CD4-positive, alpha-beta T cell (primary cell): ENCODE data around the gene ICAM3. TPM values are rescaled to one million over a fixed set of nuclear protein-coding genes. Genes with fewer than 3 reads are reported as not detected.

Experiments used
- ATAC-seq: fragments of 200-7000 bp; cut with Tn5 transposase; one replicate; pipeline ENCODE4 v1.10.0; 2022; ENCODE audit warnings: mild to moderate bottlenecking; ENCODE audit not compliant: poor library complexity
- CTCF ChIA-PET: fragments of 350-600 bp; sonication (Branson Sonifier 250); formaldehyde crosslinking; loops from one replicate; lab custom pipeline; 2021; ENCODE audit warnings: antibody characterized with exemption, inconsistent platforms; lab: Charles Lee
- POLR2A ChIA-PET: fragments of 350-600 bp; sonication (Branson Sonifier 250); formaldehyde crosslinking; loops from one replicate; lab custom pipeline; 2021; ENCODE audit warnings: antibody characterized with exemption, inconsistent platforms; lab: Charles Lee
- DNase-seq, 14 experiments: peaks; one replicate each; pipeline ENCODE4 v3.0.0-alpha.2; 2013 to 2020; ENCODE audit warnings: mixed read lengths in 2 of 14
- H3K27ac ChIP-seq, 2 donors: one replicate each; pipeline versions ENCODE4 v1.5.1 to v1.7.0; 2013; ENCODE audit warnings: low read length in 2 of 2, low read depth in 1 of 2, mild to moderate bottlenecking in 1 of 2
- H3K27me3 ChIP-seq, 2 experiments: 1 replicate in 1 of 2; 2 replicates in 1 of 2; pipeline versions ENCODE4 v1.6.1 to v1.7.0; 2013; ENCODE audit warnings: low read length in 2 of 2, control low read depth in 1 of 2, mild to moderate bottlenecking in 1 of 2, moderate library complexity in 1 of 2; ENCODE audit not compliant: insufficient read depth in 2 of 2, control insufficient read depth in 1 of 2
- H3K36me3 ChIP-seq: one replicate; pipeline ENCODE4 v1.6.1; 2013; ENCODE audit warnings: low read length, control low read depth; ENCODE audit not compliant: insufficient read depth
- H3K4me1 ChIP-seq: one replicate; pipeline ENCODE4 v1.6.1; 2013; ENCODE audit warnings: low read length, control low read depth; ENCODE audit not compliant: insufficient read depth
- H3K4me3 ChIP-seq: one replicate; pipeline ENCODE4 v1.5.1; 2013; ENCODE audit warnings: mild to moderate bottlenecking, low read length, moderate library complexity
- H3K9me3 ChIP-seq, 2 experiments: 1 replicate in 1 of 2; 2 replicates in 1 of 2; pipeline versions ENCODE4 v1.6.1 to v1.7.0; 2013; ENCODE audit warnings: low read length in 2 of 2, mild to moderate bottlenecking in 2 of 2, control low read depth in 1 of 2, moderate library complexity in 1 of 2; ENCODE audit not compliant: control insufficient read depth in 1 of 2, insufficient read depth in 1 of 2
- H3K27ac Mint-ChIP-seq: one replicate; pipeline ENCODE4 v1.8.0; 2020; ENCODE audit warnings: mixed read lengths
- H3K27me3 Mint-ChIP-seq: one replicate; pipeline ENCODE4 v1.8.0; 2021; ENCODE audit warnings: mixed read lengths
- H3K36me3 Mint-ChIP-seq: one replicate; pipeline ENCODE4 v1.8.0; 2021; ENCODE audit warnings: low read depth, mixed read lengths
- H3K4me1 Mint-ChIP-seq: one replicate; pipeline ENCODE4 v1.8.0; 2021; ENCODE audit warnings: low read depth, mixed read lengths
- H3K4me3 Mint-ChIP-seq: one replicate; pipeline ENCODE4 v1.8.0; 2020; ENCODE audit warnings: mild to moderate bottlenecking, mixed read lengths
- H3K9me3 Mint-ChIP-seq: one replicate; pipeline ENCODE4 v1.8.0; 2020; ENCODE audit warnings: mixed read lengths
- intact Hi-C, 2 experiments: fragments of 100-400 bp; cut with DNase I in 1 of 2; cut with micrococcal nuclease in 1 of 2; formaldehyde crosslinking; loops; one replicate each; pipeline versions ENCODE4 v1.15.1 to v1.9.0; 2023 to 2025; cut with DNase I, micrococcal nuclease
- total RNA-seq, 174 experiments: library from RNA in 2 of 174; stranded (reverse) in 2 of 174; gene quantifications; one replicate each; pipeline ENCODE4 v1.2.3 and lab custom pipeline; 2021 to 2026
- TF ChIP-seq, protein P1 (sequence below): fragments of 200-600 bp; IDR thresholded peaks from one replicate; pipeline ENCODE4 v1.8.0; 2022; ENCODE audit warnings: antibody characterized with exemption, mild to moderate bottlenecking

The ICAM3 gene
- total RNA-seq, 2 experiments from 2014 or later, result 164 to 173 TPM

DNA sequence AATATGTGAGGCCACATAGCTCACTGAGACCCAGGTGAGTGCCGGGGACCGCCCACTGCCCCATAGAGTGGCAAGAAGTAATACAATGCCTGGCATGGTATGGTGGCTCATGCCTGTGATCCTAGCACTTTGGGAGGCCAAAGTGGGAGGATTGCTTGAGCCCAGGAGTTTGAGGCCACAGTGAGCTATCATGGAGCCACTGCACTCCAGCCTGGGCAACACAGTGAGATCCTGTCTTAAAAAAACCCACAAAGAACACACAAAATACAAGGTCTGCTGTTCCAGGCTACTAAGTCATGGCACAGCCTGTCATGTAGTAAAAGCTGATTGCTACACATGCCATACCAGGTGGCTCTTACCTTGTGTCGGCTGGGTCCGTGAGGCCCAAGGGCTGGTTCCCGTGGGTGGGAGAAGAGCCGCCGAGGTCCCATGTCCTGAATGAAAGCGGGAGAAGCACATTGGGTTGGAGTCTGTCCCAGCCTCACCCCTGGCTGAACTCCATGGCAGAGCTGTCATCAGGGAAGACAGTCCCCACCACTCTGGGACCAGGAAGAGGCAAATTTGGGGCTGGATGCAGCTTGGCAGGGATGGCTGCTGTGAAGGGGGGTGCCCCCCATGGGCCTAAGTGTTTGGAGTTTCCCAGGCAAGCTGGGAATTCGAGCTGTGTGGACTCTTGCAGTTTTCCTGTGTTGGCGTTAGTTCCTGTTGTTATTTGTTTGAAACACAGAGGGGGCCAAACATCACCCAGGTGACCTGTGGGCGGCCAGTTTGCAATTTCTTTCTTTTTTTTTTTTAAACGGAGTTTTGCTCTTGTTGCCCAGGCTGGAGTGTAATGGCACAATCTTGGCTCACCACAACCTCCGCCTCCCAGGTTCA is 20.4 kb downstream of the ICAM3 start:
- no peaks in the 10 kb centered on the region for H3K27me3 ChIP-seq
- H3K4me3 ChIP-seq, result no peak overlapping the region
- no peak overlapping the region for H3K27ac ChIP-seq
- POLR2A ChIA-PET, result interaction anchor here (1.0 kb wide), 1 partner anchor 62 kb away, joined by 3 read pairs; the partner anchor contains the start of gene TYK2
- Mint-ChIP-seq H3K36me3 (peaks cover 55% of the 10 kb centered on the region), H3K9me3 (no peaks in the 10 kb centered on the region), H3K27ac (no peak overlapping the region), H3K4me1 (peaks cover 17% of the 10 kb centered on the region), H3K27me3 (no peaks in the 10 kb centered on the region), H3K4me3 (no peak overlapping the region)
- ATAC-seq (no peak), DNase-seq (peak in 1 of 14 experiments; percentile 16)
- TF ChIP-seq, protein P1, sequence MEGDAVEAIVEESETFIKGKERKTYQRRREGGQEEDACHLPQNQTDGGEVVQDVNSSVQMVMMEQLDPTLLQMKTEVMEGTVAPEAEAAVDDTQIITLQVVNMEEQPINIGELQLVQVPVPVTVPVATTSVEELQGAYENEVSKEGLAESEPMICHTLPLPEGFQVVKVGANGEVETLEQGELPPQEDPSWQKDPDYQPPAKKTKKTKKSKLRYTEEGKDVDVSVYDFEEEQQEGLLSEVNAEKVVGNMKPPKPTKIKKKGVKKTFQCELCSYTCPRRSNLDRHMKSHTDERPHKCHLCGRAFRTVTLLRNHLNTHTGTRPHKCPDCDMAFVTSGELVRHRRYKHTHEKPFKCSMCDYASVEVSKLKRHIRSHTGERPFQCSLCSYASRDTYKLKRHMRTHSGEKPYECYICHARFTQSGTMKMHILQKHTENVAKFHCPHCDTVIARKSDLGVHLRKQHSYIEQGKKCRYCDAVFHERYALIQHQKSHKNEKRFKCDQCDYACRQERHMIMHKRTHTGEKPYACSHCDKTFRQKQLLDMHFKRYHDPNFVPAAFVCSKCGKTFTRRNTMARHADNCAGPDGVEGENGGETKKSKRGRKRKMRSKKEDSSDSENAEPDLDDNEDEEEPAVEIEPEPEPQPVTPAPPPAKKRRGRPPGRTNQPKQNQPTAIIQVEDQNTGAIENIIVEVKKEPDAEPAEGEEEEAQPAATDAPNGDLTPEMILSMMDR, result no peak
- H3K4me1 ChIP-seq, result peaks cover 19% of the 10 kb centered on the region
- H3K9me3 ChIP-seq, result no peaks in the 10 kb centered on the region
- H3K36me3 ChIP-seq, result peaks cover 66% of the 10 kb centered on the region
- intact Hi-C loops, result loop anchor here in 1 of 2 experiments (5.0 kb wide), 2 partner anchors 47 to 63 kb away; partner anchors contain the start of genes ICAM1 and TYK2
- CTCF ChIA-PET, result no interaction called here

DNA sequence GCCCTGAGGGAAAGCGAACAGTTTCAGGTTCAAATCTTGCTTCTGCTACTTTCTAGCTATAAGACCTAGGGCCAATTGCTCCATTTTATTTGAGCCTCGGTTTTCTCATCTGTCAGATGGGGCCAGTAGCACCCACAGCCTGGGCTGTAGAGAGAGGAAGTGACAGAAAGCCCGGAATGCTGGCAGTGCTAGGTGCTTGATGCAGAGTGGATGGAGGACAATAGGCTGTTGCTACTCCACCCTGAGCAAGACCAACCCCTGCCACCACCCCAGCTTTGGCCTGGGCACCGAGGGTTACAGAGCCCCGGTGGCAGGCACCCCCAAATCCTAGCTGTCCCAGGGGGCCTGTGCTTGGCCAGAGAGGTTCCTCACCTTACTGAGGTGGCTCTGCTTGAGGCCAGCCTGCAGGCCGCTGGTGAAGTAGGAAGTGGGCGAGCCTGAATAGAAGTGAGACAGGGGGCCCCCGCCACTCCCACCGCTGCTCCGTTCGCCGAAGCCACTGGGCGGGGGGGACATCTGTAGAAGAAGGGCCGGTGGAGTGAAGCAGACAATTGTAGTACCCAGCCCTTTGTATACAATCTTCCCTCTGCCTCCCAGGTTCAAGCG is 21.5 kb downstream of the ICAM3 start:
- Histone ChIP-seq H3K27me3 (no peaks in the 10 kb centered on the region), H3K27ac (no peak overlapping the region), H3K9me3 (no peaks in the 10 kb centered on the region), H3K4me3 (no peak overlapping the region), H3K36me3 (peaks cover 57% of the 10 kb centered on the region), H3K4me1 (peaks cover 19% of the 10 kb centered on the region)
- H3K4me1 Mint-ChIP-seq, result peaks cover 17% of the 10 kb centered on the region
- H3K36me3 Mint-ChIP-seq, result peaks cover 59% of the 10 kb centered on the region
- H3K27me3 Mint-ChIP-seq, result no peaks in the 10 kb centered on the region
- ATAC-seq (no peak), DNase-seq (peak in 1 of 14 experiments; percentile 19)
- no peaks in the 10 kb centered on the region for H3K9me3 Mint-ChIP-seq
- no peak overlapping the region for H3K4me3 Mint-ChIP-seq
- ChIA-PET POLR2A (interaction anchor here (1.0 to 1.2 kb wide), 2 partner anchors 16 to 63 kb away, joined by 3 to 4 read pairs; partner anchors contain the start of genes RAVER1 and TYK2), CTCF (interaction anchor here (0.6 kb wide), 1 partner anchor 8 kb away, joined by 3 read pairs; no protein-coding TSS in a partner anchor)
- intact Hi-C loops, result loop anchor here in 1 of 2 experiments (5.0 kb wide), 2 partner anchors 46 to 64 kb away; partner anchors contain the start of genes ICAM1 and TYK2
- H3K27ac Mint-ChIP-seq, result no peak overlapping the region
- TF ChIP-seq, protein P1, result no peak

- Histone ChIP-seq H3K4me3 (no peak overlapping the region), H3K27ac (no peak overlapping the region), H3K36me3 (peaks cover 50% of the 10 kb centered on the region), H3K9me3 (no peaks in the 10 kb centered on the region), H3K4me1 (peaks cover 19% of the 10 kb centered on the region), H3K27me3 (no peaks in the 10 kb centered on the region)
- ATAC-seq (no peak), DNase-seq (peak in 1 of 14 experiments; percentile 12)
- intact Hi-C loops, result loop anchor here in 1 of 2 experiments (5.0 kb wide), 2 partner anchors 45 to 65 kb away; partner anchors contain the start of genes ICAM1 and TYK2
- H3K27ac Mint-ChIP-seq, result no peak overlapping the region
- ChIA-PET CTCF (interaction anchor here (0.6 kb wide), 1 partner anchor 9 kb away, joined by 3 read pairs; no protein-coding TSS in a partner anchor), POLR2A (interaction anchor here (1.2 kb wide), 1 partner anchor 16 kb away, joined by 4 read pairs; the partner anchor contains the start of gene RAVER1)
- H3K36me3 Mint-ChIP-seq, result peaks cover 55% of the 10 kb centered on the region
- H3K4me1 Mint-ChIP-seq, result peaks cover 17% of the 10 kb centered on the region
- H3K9me3 Mint-ChIP-seq, result no peaks in the 10 kb centered on the region
- no peaks in the 10 kb centered on the region for H3K27me3 Mint-ChIP-seq
- H3K4me3 Mint-ChIP-seq, result peak overlapping the region; percentile 15
- TF ChIP-seq, protein P1, result no peak
Observed at GRCh38 chr19:10317045-10317856, 22.2 kb downstream of the ICAM3 start.
